Left colon (tissue), 2 donors: Measurements from ENCODE around the gene ASB16. TPM values are rescaled to one million over a fixed set of nuclear protein-coding genes. Genes with fewer than 3 reads are reported as not detected.

Experiments
- ATAC-seq: fragments of 200-7000 bp; cut with Tn5 transposase; one replicate; pipeline ENCODE4 v1.9.1; 2020; ENCODE audit warnings: mild to moderate bottlenecking, moderate library complexity
- DNase-seq, 2 donors: peaks; one replicate each; pipeline ENCODE4 v3.0.0-alpha.2; 2020
- intact Hi-C, 2 donors: fragments of 100-400 bp; cut with DNase I in 1 of 2; cut with micrococcal nuclease in 1 of 2; formaldehyde crosslinking; loops; one replicate each; pipeline versions ENCODE4 v1.11.2 to v1.14.0; 2022; cut with DNase I, micrococcal nuclease
- total RNA-seq, 2 donors: library from RNA; stranded (reverse); fragmentation: NEBNext Ultra II Directional; extraction: Animal tissue kit (Norgen Biotek cat#: 25700); gene quantifications; one replicate each; pipeline ENCODE4 v1.2.1, GENCODE V29; 2021
- donor health status: DM: no; HTN: no; CAD: no.
- donor health status: DM: yes; HTN: yes; CAD: no.

The ASB16 gene
- total RNA-seq, 2 donors from 2014 or later, result 0.56 TPM; not detected in 1

DNA sequence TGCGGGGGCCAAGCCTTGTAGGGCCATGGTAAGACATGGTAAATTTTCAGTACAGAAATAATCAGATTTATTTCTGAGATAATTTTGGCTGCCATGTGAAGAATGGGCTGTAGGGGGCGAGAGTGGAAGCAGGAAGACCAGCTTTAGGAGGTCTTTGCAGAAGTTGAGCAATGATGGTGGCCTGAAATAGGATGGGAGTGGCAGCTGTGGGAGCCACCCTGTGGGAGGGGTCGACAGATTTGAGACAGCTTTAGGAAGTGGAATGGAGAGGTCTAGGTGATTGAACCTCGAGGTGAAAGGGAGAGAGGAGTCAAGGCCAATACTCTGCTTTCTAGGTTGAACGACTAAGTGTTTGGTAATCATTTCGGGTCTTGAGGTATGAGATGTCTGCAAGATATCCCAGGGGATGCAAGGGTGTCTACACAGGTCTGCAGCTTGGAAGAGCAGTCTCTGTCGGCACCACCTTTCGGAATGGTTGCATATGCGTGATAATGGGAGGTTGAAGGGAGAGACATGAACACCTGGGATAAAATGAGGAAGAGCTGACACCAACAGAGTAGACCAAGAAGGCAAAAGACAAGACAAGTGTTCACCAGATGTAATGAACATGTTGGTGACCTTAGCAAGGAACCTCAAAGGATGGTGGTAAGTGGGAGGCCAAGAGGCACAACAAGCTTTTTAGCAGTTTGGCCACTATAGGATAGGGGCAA lies 33.4 kb downstream of the ASB16 start:
- ATAC-seq (no peak), DNase-seq (peak in 1 of 2 donors; percentile 57)
- intact Hi-C loops, result no loop called here

DNA sequence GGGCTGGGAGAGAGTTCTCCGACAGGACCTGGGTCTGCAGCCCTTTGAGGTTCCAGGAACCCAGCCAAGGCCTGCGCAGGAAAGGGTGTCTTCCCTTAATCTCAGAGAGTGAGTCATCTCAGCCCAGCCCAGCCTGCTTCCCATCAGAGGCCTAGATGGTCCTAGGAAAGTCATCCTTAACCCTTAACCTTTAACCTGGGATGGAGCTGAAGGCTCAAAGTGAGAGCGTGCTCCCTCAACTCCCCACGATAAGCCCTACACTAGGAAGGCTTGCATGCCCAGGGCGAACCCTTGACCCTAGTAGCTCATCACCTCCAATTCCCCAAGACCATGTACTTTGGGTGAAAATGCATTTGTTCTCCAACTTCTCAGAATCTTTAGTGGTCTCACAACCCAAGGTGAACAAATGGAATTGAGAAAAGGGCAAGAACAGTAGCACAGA lies 34.0 kb downstream of the ASB16 start:
- intact Hi-C loops, result no loop called here
- no peak for ATAC-seq
- no peak for DNase-seq

DNA sequence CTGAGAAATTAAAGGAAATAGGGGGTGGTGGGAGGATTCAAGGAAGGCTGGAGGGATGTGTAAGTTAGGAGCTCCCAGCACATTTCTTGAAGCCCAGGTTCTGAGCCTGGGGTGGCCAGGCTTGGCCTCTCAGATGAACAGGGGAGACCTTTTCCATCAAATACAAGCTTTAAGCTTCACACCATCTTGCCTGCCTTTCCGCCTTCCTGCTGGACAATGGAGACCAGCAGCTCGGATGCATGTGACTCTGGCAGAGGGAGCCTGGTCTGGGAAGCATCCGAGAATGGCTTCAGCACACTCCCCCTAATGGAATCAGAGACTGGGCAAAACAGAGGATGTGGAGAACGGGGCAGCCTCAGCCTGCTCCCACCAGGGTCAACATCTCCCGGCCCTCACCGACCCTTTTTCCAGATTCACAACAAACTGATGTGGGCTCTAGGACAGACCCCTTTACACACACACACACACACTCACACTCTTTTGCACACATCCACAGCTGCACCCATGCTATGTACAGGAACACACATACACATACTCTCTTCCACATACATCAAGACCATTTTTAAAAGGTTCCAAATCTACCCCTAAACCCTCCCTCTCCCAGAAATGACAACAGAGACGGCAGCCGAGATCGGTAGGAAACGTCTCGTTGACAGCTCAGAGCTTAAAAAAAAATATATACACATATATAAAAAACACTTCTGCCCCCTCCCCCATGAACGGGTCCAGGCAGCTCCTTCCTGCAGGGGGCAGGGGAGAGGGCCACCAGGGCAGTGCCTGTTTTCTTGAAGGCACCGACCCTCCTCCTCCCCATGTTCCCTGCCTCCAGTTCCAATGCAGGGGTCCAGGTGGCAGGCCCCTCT lies 35.7 kb downstream of the ASB16 start:
- intact Hi-C loops, result no loop called here
- DNase-seq (no peak), ATAC-seq (no peak)

DNA sequence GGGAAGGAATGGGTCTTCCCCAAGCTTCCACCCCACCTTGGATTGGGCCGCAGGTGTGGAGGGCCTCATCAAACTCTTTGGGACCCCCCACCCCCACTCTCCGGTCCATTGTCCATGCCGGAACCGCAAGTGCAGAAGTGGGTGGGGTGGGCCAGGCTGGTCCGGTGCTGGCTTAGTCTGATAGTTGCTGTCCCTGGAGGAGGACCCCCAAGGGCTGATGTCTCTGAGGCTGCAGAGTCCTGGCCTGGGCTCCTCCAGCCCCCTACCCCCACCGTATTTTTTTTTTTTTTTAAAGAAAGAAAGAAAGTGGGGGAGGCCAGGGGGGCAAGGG lies 36.3 kb downstream of the ASB16 start:
- ATAC-seq (no peak), DNase-seq (no peak)
- intact Hi-C loops, result no loop called here

DNA sequence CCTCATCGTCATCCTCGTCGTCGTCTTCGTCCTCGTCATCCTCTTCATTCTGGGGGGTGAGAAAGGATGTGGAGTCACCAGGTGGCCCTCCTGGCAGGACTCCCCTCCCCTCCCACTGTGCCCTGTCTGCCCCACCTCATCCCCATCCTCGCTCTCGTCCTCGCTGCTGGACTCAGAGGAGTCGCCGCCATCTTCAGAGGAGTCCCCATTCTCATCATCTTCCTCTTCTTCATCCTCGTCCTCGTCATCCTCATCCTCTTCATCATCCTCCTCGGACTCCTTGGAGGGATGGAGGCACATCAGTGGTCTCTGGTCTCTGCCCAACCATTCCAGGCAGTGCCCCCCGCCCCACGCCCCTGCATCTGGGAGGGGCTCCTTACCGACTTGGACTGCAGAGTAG lies 36.8 kb downstream of the ASB16 start:
- intact Hi-C loops, result no loop called here
- DNase-seq (no peak), ATAC-seq (no peak)

DNA sequence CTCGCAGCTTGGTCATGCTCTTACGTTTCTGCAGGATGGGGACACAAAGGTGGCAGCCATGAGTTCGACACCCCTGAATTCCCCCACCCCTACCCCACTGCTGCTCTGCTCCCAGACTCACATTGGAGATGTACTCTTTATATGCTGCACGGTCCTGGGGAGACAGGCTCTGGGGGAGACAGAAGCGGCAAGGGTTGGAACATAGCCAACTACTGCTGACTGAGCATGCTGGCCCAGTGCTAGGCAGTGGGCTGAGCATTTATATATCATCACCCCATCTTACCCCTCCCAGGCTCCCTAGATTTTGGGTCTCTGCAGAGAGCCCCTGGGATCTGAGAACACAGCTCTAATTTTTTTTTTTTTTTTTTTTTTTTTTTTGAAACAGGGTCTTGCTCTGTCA lies 37.2 kb downstream of the ASB16 start:
- DNase-seq (no peak), ATAC-seq (no peak)
- intact Hi-C loops, result no loop called here

DNA sequence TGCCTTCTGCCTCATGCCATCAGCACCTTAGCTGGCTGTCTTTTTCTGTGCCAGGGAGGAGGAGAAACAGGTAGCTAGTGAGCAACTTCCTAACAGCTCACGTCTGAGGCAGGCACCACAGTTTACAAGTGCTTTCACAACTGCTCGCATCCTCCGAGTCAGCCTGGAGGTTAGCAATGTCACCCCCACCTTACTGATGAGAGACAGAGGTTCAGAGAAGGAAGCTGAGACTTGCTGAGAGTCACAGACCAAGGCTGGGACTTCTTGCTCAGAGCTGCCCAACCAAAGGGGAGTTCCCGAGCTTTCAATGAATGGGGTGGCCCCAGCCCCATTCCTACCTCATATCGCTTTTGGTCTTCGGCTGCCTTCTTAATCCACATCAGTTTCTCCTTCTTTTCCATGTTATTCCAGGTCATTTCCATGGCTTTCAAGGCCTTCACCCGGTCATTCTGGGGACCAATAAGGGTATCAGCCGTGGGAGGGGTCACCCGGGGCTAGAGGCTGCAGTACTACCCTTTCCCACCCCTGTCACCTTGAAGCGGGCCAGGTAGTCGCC lies 39.4 kb downstream of the ASB16 start:
- DNase-seq (no peak), ATAC-seq (no peak)
- intact Hi-C loops, result loop anchor here (5.0 kb wide), 2 partner anchors 112 to 122 kb away; partner anchors contain the start of gene SLC25A39 (in 1 of the 2)

DNA sequence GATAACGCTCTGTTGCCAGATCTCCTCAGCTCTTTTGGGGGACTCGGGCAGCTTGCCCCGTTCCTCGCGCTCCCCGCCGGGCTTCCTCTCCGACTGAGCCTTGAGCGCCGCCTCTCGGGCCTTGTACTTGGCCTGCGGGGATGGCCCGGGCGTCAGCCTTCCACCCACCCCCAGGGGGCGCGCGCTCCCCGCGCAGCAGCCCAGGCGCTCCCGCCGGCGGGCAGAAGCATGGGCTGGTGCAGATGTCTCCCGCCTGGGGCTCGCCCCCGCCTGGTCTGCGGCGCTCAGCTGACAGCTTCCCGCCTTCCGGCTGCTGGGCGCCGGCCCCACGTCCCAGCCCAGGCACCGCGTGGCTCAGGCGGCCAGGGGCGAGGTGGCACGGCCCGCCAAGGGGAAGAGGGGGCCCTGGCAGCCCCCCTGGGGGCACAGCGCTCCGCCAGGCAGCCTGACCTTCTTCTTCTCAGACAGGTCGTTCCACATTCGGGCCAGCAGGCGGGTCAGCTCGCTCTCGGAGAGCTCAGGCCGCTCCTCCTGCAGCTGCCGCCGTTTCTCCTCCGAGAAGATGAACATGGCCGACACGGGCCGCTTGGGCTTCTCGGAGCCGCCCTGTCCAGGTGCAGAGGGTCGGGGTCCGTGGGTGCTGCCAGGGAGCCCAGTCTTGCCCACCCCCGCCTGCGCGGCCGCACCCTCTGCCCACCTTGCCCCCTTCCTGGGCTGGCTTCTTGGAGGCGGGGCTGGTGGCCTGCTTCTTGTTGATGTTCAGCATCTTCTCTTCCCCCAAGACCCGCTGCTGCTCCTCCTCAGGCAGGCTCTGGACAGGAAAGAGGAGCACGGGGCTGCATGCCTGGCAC lies 40.1 kb downstream of the ASB16 start:
- ATAC-seq (peak; percentile 87), DNase-seq (peak; percentile 83 to 93)
- intact Hi-C loops, result loop anchor here (5.0 kb wide), 2 partner anchors 112 to 122 kb away; partner anchors contain the start of gene SLC25A39 (in 1 of the 2)

DNA sequence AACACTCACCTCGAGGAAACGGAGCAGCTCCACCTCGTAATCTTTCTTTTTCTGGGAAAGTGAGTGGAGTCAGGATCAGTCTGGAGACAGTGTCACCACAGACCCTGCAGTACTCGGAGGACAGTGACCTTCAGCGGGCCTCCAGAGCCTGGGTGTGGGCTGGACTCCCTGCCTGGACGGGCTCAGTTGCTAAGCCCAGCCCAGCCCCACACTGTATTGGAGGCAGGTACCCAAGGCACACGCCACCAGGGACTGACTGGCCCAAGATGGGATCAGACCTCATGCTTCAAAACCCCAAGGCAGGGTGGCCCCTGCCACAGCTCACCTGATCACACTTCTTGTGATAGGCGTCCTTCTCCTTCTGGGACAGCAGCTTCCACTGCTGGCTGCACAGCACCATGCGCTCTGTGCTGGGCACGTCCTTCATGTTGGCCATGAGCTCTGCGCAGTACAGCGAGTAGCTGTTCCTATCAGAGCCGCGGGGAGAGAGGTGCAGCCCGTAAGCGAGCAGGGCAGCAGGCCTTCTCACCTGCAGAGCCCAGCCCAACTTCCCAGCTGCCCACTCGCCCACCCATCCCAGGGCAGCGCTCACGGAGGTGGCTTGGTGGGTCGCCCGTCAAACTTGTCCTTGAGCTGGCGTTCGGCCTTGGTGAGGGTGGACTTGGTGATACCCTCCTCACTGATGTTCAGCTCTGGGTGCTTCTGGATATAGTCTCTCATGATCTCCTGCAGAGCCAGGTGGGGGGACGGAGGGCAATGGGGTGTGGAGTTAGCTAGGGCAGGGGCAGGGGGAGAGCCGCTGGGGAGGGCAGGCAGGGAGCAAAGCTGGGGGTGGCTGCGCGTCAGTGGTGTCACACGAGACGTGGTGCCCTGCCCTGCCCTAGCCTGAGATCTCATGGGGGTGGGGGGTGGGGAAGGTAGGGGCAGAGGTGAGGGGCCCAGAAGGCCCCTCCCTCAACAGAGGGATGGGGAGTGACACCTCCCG lies 41.1 kb downstream of the ASB16 start:
- DNase-seq, result no peak
- intact Hi-C loops, result loop anchor here (5.0 kb wide), 2 partner anchors 111 to 121 kb away; partner anchors contain the start of gene SLC25A39 (in 1 of the 2)
- ATAC-seq, result no peak

DNA sequence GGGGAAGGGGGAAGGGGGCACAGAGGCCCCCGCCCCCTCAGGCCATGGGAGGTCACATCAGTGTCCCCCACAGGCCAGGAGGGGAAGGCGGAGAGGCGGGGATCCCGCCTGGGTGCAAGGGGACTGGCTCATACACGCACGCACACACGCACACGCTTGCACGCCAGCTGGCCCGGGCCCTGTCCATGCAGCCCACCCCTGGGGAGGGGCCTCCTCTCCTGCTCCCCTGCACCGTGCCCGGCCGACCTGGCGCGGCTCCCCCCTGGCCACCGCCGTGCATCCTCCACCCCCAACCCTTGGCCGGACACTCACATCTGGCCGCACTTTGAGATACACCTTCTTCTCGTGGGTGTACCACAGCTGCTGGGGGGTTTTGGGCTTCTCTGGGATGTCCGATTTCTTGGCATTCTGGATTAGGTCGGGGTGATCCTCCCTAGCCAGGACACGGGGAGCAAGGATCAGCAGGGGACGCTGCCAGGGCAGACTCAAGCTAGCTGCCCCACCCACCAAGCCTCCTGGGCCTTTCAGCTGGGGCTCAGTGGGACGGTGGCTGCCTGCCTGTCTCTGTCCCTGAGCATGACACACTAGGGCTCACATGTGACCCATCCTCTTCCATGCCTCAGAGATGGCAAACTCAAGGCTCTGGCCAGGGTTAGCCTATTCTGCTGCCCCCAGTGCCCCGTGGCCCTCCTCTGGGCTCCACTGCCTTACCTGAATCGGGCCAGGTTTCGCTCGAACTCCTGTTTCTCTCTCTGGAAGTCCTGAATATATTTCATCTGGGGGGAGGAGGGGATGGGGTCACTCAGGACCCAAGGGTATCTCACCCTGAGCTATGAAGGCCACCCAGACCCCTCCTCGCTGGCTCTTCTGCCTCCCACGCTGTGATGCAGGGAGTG lies 42.3 kb downstream of the ASB16 start:
- DNase-seq (no peak), ATAC-seq (no peak)
- intact Hi-C loops, result loop anchor here (5.0 kb wide), 2 partner anchors 110 to 120 kb away; partner anchors contain the start of gene SLC25A39 (in 1 of the 2)

DNA sequence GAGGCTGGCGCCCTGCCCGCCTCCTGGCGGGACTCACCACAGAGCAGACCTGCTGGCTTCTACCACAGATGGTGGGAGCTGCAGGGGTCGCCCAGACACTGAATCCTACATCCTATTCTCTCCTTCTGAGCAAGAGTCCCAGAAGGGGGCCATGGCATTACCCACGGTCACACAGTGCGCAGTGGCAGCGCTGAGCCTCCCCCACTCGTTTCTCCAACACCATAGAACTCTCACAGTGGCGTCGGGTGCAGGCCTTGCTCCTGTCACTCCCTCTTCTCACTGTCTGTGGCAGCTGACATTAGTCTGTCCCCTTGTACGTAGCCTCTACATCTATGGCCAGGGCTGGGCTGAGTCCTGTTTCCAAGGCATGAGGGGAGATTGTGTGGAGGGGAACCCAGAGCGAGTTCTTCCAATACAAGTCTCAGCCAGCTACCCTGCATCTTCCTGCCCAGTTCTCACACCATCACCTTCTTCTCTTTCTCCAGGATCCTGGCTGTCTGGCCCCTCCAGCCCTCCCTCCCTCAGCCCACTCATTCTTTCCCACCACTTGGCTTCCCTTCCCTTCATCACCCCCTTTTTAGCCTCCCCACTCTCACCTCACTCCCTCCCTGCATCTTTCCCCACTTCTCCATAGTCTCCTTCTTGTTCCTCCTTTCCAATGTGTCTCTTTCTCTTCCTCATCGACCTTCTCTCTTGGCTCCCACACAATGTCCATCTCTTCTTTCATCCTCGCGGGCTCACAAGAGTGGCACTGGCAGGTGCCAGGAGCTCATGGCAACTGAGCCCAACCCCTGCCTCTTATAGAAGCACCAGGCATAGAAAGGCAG lies 43.1 kb downstream of the ASB16 start:
- no peak for DNase-seq
- no peak for ATAC-seq
- intact Hi-C loops, result loop anchor here (5.0 kb wide), 2 partner anchors 109 to 119 kb away; partner anchors contain the start of gene SLC25A39 (in 1 of the 2)

DNA sequence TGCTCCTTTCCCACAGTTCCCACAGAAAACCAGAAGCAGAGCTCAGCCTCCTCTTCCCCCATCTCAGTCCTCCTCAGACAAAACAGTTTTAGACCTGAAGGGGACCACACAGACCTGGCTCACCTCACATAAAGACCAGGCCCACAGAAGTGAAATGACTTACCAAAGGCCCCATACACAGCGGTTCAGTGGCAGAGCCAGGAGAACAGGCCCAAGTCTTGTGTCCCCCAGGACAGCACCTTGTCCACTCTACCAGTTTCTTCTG lies 43.7 kb downstream of the ASB16 start:
- DNase-seq (no peak), ATAC-seq (no peak)
- intact Hi-C loops, result loop anchor here (5.0 kb wide), 2 partner anchors 108 to 118 kb away; partner anchors contain the start of gene SLC25A39 (in 1 of the 2)

DNA sequence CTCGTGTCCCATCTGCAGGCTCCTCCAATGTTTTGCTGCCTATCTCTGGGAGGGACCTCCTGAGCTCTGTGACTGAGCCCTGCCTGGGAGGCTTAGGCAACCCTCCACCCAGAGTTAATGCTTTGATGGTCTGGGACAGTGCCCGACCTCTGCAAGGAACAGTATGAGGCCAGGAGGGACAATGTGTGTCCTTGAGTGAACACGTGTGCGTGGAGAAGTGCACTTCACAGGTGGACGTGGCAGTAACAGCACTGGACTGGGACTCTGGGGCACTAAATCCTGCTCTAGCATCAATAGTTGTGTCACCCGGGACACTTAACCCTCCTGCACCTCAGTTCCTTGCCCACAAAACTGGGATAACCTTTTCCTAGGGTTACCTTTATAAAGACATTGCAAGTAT lies 44.4 kb downstream of the ASB16 start:
- intact Hi-C loops, result loop anchor here (5.0 kb wide), 2 partner anchors 107 to 117 kb away; partner anchors contain the start of gene SLC25A39 (in 1 of the 2)
- no peak for DNase-seq
- no peak for ATAC-seq

DNA sequence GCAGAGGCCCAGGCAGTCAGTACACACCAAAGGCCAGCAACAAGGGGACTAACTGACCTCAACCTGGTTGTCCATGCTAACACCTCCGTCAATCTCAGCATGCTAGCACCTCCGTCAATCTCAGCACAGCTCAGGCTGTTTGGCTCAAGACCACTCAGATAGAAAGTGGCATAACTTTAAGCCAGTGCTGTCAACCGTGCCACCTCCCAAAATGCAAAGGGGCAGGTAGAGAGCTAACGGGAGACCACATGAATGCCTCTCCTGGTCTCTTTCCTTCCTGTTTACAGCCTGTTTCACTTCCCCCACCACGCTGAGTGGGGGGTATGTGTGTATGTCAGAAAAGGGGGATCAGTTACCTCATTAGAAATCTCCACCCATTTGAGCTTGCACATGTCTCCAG lies 45.7 kb downstream of the ASB16 start:
- no peak for ATAC-seq
- DNase-seq, result no peak
- intact Hi-C loops, result no loop called here

DNA sequence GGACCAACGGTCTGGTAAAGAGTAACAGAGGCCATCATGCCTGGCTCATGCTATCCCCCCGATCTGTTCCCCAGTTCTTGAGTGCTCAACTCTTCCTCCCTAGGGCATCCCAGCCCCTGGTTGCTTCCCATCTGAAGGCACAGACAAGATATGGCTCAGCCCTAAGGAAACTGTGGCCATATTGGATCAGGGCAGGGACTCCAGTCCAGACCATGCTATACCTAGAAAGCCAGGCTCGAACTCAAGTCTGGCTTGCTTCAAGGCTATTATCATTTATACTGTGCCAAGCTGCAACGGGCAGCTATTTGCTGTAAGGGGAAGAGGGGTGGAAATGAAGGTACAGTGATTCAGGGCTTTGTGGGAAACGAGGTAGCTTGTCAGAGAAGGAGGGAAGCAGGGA lies 46.2 kb downstream of the ASB16 start:
- DNase-seq, result no peak
- intact Hi-C loops, result no loop called here
- no peak for ATAC-seq
